ENCODE results near the gene LHX3.
A peak's percentile ranks its signal among the peaks of the same experiment; 100 is the strongest.

DNA sequence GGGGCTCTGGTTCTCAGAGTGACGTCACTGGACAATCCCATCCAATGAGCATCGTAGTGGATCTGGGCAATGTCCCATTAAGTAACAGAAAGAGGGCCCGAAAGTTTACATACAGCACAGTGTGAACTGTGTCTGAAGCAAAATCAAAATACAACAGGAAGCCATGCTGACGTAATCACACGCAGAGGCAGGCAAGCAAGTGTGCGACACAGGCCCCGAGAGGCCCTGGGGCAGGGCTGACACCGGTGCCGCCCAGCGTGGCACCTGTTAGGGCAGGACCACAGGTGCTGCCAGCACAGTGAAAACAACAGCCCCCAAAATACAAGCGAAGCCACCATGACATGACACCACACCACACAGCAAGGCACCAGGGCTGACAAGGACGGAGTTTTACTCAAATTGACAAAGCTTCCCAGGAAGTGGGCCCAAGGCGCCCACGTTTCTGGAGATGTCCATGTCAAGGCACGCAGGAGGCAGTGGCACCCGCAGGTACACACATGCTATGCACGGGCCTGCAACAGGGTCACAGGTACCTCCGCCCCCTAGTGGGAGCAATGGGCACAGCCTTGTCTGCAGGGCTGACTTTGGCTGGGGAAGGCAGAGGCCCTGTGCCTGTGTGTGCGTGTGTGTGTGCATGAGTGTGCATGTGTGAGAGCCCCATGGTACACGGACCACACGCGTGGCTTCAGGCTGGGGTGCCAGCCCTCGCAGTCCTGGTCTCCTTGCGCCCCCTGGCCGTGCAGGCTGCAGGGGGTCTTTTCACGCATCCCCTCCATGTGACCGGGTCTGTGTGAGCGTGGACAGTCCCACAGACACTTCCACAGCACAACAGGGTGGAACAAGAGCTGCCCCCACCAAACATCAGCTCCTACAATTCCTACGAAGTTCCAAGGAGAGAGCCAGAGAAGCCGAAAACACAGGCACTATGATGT, 21.1 kb upstream of the LHX3 start:
- TF ChIP-seq, protein P1, sequence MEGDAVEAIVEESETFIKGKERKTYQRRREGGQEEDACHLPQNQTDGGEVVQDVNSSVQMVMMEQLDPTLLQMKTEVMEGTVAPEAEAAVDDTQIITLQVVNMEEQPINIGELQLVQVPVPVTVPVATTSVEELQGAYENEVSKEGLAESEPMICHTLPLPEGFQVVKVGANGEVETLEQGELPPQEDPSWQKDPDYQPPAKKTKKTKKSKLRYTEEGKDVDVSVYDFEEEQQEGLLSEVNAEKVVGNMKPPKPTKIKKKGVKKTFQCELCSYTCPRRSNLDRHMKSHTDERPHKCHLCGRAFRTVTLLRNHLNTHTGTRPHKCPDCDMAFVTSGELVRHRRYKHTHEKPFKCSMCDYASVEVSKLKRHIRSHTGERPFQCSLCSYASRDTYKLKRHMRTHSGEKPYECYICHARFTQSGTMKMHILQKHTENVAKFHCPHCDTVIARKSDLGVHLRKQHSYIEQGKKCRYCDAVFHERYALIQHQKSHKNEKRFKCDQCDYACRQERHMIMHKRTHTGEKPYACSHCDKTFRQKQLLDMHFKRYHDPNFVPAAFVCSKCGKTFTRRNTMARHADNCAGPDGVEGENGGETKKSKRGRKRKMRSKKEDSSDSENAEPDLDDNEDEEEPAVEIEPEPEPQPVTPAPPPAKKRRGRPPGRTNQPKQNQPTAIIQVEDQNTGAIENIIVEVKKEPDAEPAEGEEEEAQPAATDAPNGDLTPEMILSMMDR (IDR thresholded peaks at IDR 0.05; ENCODE audit: insufficient read depth, low read depth, low read length), result peak; percentile 75
- TF ChIP-seq EZH2 (IDR thresholded peaks at IDR 0.05; ENCODE audit: insufficient read depth, low read length), result no peak
